ENCODE data around the gene ANO1. TPM values are rescaled to one million over a fixed set of nuclear protein-coding genes. Genes with fewer than 3 reads are reported as not detected.

The ANO1 gene
- total RNA-seq, 1 experiment from 2014 or later = 184 TPM

GRCh38 chr11:70206226-70206981, 128.3 kb downstream of the ANO1 start:
- CTCF ChIA-PET = no interaction called here
- peaks cover 36% of the 10 kb centered on the region for H3K36me3 ChIP-seq (ENCODE audit: low read depth, low read length)
- BruUV-seq (replicated peaks) = no TSS peak

GRCh38 chr11:70206982-70207376, 128.9 kb downstream of the ANO1 start:
- TF ChIP-seq CTCF (conservative IDR thresholded peaks at IDR 0.05; ENCODE audit: low read depth, low read length) = no peak
- TF ChIP-seq EZH2 (IDR thresholded peaks at IDR 0.05; ENCODE audit: low read length, unreplicated experiment) = no peak
- no peak for TF ChIP-seq EZH2phosphoT487 (IDR thresholded peaks at IDR 0.05; ENCODE audit: borderline replicate concordance, low read length)
- Histone ChIP-seq H3K9me2 (replicated peaks; ENCODE audit: low read length) (no peaks in the 10 kb centered on the region), H3K4me2 (ENCODE audit: low read length) (no peak overlapping the region), H3K79me2 (ENCODE audit: low read length) (peaks cover 48% of the 10 kb centered on the region), H3K27me3 (ENCODE audit: low read length) (no peaks in the 10 kb centered on the region), H3F3A (ENCODE audit: low read length, unreplicated experiment) (peaks cover 6% of the 10 kb centered on the region), H3K9me3 (ENCODE audit: low read length) (no peaks in the 10 kb centered on the region), H3K27ac (ENCODE audit: low read length) (no peak overlapping the region), H3K4me3 (ENCODE audit: low read length) (no peak overlapping the region), H3K9ac (ENCODE audit: low read length) (no peak overlapping the region), H3K36me3 (ENCODE audit: low read depth, low read length) (peaks cover 36% of the 10 kb centered on the region), H3K4me1 (ENCODE audit: insufficient read depth, low read length) (peaks cover 36% of the 10 kb centered on the region), H2AFZ (ENCODE audit: low read length) (no peak overlapping the region), H4K20me1 (ENCODE audit: low read length) (peaks cover 48% of the 10 kb centered on the region)
- ATAC-seq = no peak
- ChIA-PET CTCF (no interaction called here), POLR2A (ENCODE audit: unreplicated experiment) (no interaction called here)
- DNase-seq = no peak
- BruUV-seq (replicated peaks) = no TSS peak
- intact Hi-C loops (cut with micrococcal nuclease) = no loop called here

More at GRCh38 chr11:70206226-70206981, 128.3 kb downstream of the ANO1 start:
- no peak for TF ChIP-seq EZH2 (IDR thresholded peaks at IDR 0.05; ENCODE audit: low read length, unreplicated experiment)
- no peak for TF ChIP-seq CTCF (conservative IDR thresholded peaks at IDR 0.05; ENCODE audit: low read depth, low read length)
- TF ChIP-seq EZH2phosphoT487 (IDR thresholded peaks at IDR 0.05; ENCODE audit: borderline replicate concordance, low read length) = no peak
- POLR2A ChIA-PET (ENCODE audit: unreplicated experiment) = no interaction called here
- Histone ChIP-seq H3K4me1 (ENCODE audit: insufficient read depth, low read length) (peaks cover 36% of the 10 kb centered on the region), H3K4me3 (ENCODE audit: low read length) (no peak overlapping the region), H2AFZ (ENCODE audit: low read length) (no peak overlapping the region), H3F3A (ENCODE audit: low read length, unreplicated experiment) (peaks cover 6% of the 10 kb centered on the region), H3K4me2 (ENCODE audit: low read length) (no peak overlapping the region), H3K9ac (ENCODE audit: low read length) (no peak overlapping the region), H3K9me3 (ENCODE audit: low read length) (no peaks in the 10 kb centered on the region), H3K27me3 (ENCODE audit: low read length) (no peaks in the 10 kb centered on the region), H4K20me1 (ENCODE audit: low read length) (peaks cover 48% of the 10 kb centered on the region), H3K9me2 (replicated peaks; ENCODE audit: low read length) (no peaks in the 10 kb centered on the region), H3K27ac (ENCODE audit: low read length) (no peak overlapping the region), H3K79me2 (ENCODE audit: low read length) (peaks cover 48% of the 10 kb centered on the region)
- DNase-seq = no peak
- ATAC-seq = no peak
- intact Hi-C loops (cut with micrococcal nuclease) = no loop called here

GRCh38 chr11:70207531-70208131, 129.5 kb downstream of the ANO1 start:
- CTCF ChIA-PET = no interaction called here
- no peak overlapping the region for H3K27ac ChIP-seq (ENCODE audit: low read length)
- H3K27me3 ChIP-seq (ENCODE audit: low read length) = no peaks in the 10 kb centered on the region
- no peak overlapping the region for H3K4me3 ChIP-seq (ENCODE audit: low read length)
- peaks cover 48% of the 10 kb centered on the region for H3K79me2 ChIP-seq (ENCODE audit: low read length)
- POLR2A ChIA-PET (ENCODE audit: unreplicated experiment) = no interaction called here
- peaks cover 6% of the 10 kb centered on the region for H3F3A ChIP-seq (ENCODE audit: low read length, unreplicated experiment)
- no peak overlapping the region for H3K4me2 ChIP-seq (ENCODE audit: low read length)
- no peak for TF ChIP-seq EZH2 (IDR thresholded peaks at IDR 0.05; ENCODE audit: low read length, unreplicated experiment)
- no peak for TF ChIP-seq EZH2phosphoT487 (IDR thresholded peaks at IDR 0.05; ENCODE audit: borderline replicate concordance, low read length)
- no peak for TF ChIP-seq CTCF (conservative IDR thresholded peaks at IDR 0.05; ENCODE audit: low read depth, low read length)
- H4K20me1 ChIP-seq (ENCODE audit: low read length) = peaks cover 48% of the 10 kb centered on the region
- BruUV-seq (replicated peaks) = no TSS peak
- peaks cover 40% of the 10 kb centered on the region for H3K4me1 ChIP-seq (ENCODE audit: insufficient read depth, low read length)
- H2AFZ ChIP-seq (ENCODE audit: low read length) = no peak overlapping the region
- ATAC-seq (no peak), DNase-seq (no peak)
- peaks cover 36% of the 10 kb centered on the region for H3K36me3 ChIP-seq (ENCODE audit: low read depth, low read length)
- intact Hi-C loops (cut with micrococcal nuclease) = no loop called here
- H3K9me2 ChIP-seq (replicated peaks; ENCODE audit: low read length) = no peaks in the 10 kb centered on the region
- no peaks in the 10 kb centered on the region for H3K9me3 ChIP-seq (ENCODE audit: low read length)
- H3K9ac ChIP-seq (ENCODE audit: low read length) = no peak overlapping the region

Data from PC-3 (cell line).